Heart left ventricle (tissue), 16 donors: Measurements from ENCODE around the gene MPDU1. TPM values are rescaled to one million over a fixed set of nuclear protein-coding genes. Genes with fewer than 3 reads are reported as not detected.

Source experiments
- ATAC-seq, 4 donors: fragments of 200-7000 bp; cut with Tn5 transposase; one replicate each; pipeline ENCODE4 v1.9.1; 2020 to 2022; ENCODE audit warnings: moderate library complexity in 4 of 4, mild to moderate bottlenecking in 3 of 4, moderate number of reproducible peaks in 1 of 4
- DNase-seq, 5 donors: peaks; one replicate each; pipeline ENCODE4 v3.0.0-alpha.2; 2020
- H3K27ac ChIP-seq, 12 donors: fragments of 200-600 bp; sonication (generic) in 4 of 12; one replicate each; pipeline versions ENCODE4 v1.5.0 to v1.8.0; 2016 to 2022; ENCODE audit warnings: mild to moderate bottlenecking in 2 of 12
- H3K27me3 ChIP-seq, 9 donors: fragments of 200-600 bp; sonication (generic) in 2 of 9; one replicate each; pipeline versions ENCODE4 v1.5.1 to v1.8.0; 2016 to 2022; ENCODE audit warnings: mild to moderate bottlenecking in 3 of 9
- H3K36me3 ChIP-seq, 9 donors: fragments of 200-600 bp; sonication (generic) in 2 of 9; one replicate each; pipeline versions ENCODE4 v1.5.0 to v1.8.0; 2018 to 2022; ENCODE audit warnings: mild to moderate bottlenecking in 2 of 9
- H3K4me1 ChIP-seq, 12 donors: fragments of 200-600 bp; sonication (generic) in 4 of 12; one replicate each; pipeline versions ENCODE4 v1.5.0 to v1.8.0; 2016 to 2022; ENCODE audit warnings: mild to moderate bottlenecking in 3 of 12
- H3K4me3 ChIP-seq, 12 donors: fragments of 200-600 bp; sonication (generic) in 4 of 12; one replicate each; pipeline versions ENCODE4 v1.5.0 to v1.8.0; 2017 to 2022; ENCODE audit warnings: mild to moderate bottlenecking in 9 of 12, moderate library complexity in 4 of 12
- H3K9me3 ChIP-seq, 12 donors: fragments of 200-600 bp; sonication (generic) in 4 of 12; one replicate each; pipeline versions ENCODE4 v1.5.0 to v1.8.0; 2016 to 2022; ENCODE audit warnings: mild to moderate bottlenecking in 1 of 12
- CTCF ChIP-seq, 12 donors: fragments of 200-600 bp; sonication (generic) in 4 of 12; IDR thresholded peaks; one replicate each; pipeline versions ENCODE4 v1.5.0 to v1.8.0; 2018 to 2022; ENCODE audit warnings: antibody characterized with exemption in 12 of 12, mild to moderate bottlenecking in 5 of 12
- POLR2A ChIP-seq, 2 donors: fragments of 450-650 bp; IDR thresholded peaks; one replicate each; pipeline ENCODE4 v1.6.1; 2017; ENCODE audit warnings: antibody characterized with exemption in 2 of 2, mild to moderate bottlenecking in 2 of 2, moderate library complexity in 2 of 2
- WGBS, 4 donors: extraction: QIAGEN DNeasy Blood & Tissue Kit in 2 of 4; methylation state at CpG; one replicate each; pipeline versions ENCODE4 v1.1.5 to v1.1.7; 2013 to 2018; 5-methylcytosine and 5-hydroxymethylcytosine counted together
- intact Hi-C, 10 donors: fragments of 100-400 bp; cut with DNase I; formaldehyde crosslinking; loops; one replicate each; pipeline versions ENCODE4 v1.11.1 to v1.14.2; 2022
- polyA plus RNA-seq, 2 donors: library from polyadenylated mRNA; stranded (reverse); fragments of 200-250 nt; gene quantifications; one replicate each; pipeline ENCODE4 v1.2.3, GENCODE V29; 2013
- total RNA-seq, 9 donors: library from RNA; depleted of rRNA in 2 of 9; stranded (reverse); fragments of >200 nt in 2 of 9; fragmentation: NEBNext Ultra II Directional in 3 of 9; extraction: Animal tissue kit (Norgen Biotek cat#: 25700) in 3 of 9; gene quantifications; one replicate each; pipeline versions ENCODE4 v1.1.0 to v1.2.4, GENCODE V29; 2016 to 2023
- donor health status: ischemic (EF 13 %, LVEDD 7.1; RV severe dilation, severe dysfunction).
- donor health status: healthy with polysubstance abuse.
- donor health status: DM: no; HTN: yes; CAD: no.
- donor health status: DM: no; HTN: no; CAD: no.
- donor health status: ischemic (EF 25% LVEDD 6.9; RV normal size, moderate dysfunction).
- donor health status: ischemic (EF 25% LVEDD 5.7; RV mildly dilated, moderate dysfunction).
- donor health status: healthy.
- donor health status: DM: yes; HTN: yes; CAD: no.
- donor health status: ischemic (EF 35%, LVEDD 5.7; RV mildly dilated, moderate dysfunction).
- donor health status: nonischemic (EF 11% LVEDD 7.7; RV severe dilation, severe dysfunction).
- donor health status: DM: yes; HTN: yes; CAD: no.
- donor health status: PGD.
- donor health status: ischemic (EF 29% LVEDD 5.4; RV normal size, mild dysfunction).
- donor health status: nonischemic (EF 23%, LVEDD 6.1; RV moderate dilation, normal function).

The MPDU1 gene
- total and polyA plus RNA-seq, 11 donors: 18.4 to 106 (median 33.3) TPM

- Histone ChIP-seq H3K27me3 (no peaks in the 10 kb centered on the region), H3K27ac (peak overlapping the region; percentile 66 to 100 (median 84)), H3K9me3 (no peaks in the 10 kb centered on the region), H3K4me3 (peak overlapping the region in 11 of 12 donors; percentile 33 to 100 (median 85)), H3K4me1 (peaks cover 4 to 45% (median 32%) of the 10 kb centered on the region in 12 donors), H3K36me3 (peaks cover 8 to 74% (median 71%) of the 10 kb centered on the region in 9 donors)
- DNase-seq: no peak
- WGBS, 4 donors: 0 to 5% (median 3%) methylated on average over 3 to 11 of the region's 11 CpGs
- ATAC-seq: no peak
- TF ChIP-seq POLR2A (IDR thresholded peaks at IDR 0.05): no peak
- no peak for TF ChIP-seq CTCF (IDR thresholded peaks at IDR 0.05)
- intact Hi-C loops: loop anchor here in 5 of 10 donors (1.0 to 10.0 kb wide), 8 partner anchors 11 to 337 kb away; partner anchors contain the start of genes SENP3 (in 2 of the 5), TP53 (in 2 of the 5), WRAP53 (in 2 of the 5) and CTDNEP1 (in 1 of the 5)
Measured at GRCh38 chr17:7572338-7572587, 11.4 kb upstream of the MPDU1 start.

- Histone ChIP-seq H3K4me3 (peak overlapping the region; percentile 77 to 100 (median 100)), H3K36me3 (peaks cover 8 to 74% (median 71%) of the 10 kb centered on the region in 9 donors), H3K27me3 (no peaks in the 10 kb centered on the region), H3K27ac (peak overlapping the region; percentile 80 to 100 (median 98)), H3K9me3 (no peaks in the 10 kb centered on the region), H3K4me1 (peaks cover 4 to 50% (median 32%) of the 10 kb centered on the region in 12 donors)
- intact Hi-C loops: loop anchor here in 5 of 10 donors (1.0 to 10.0 kb wide), 8 partner anchors 11 to 338 kb away; partner anchors contain the start of genes SENP3 (in 2 of the 5), TP53 (in 2 of the 5), WRAP53 (in 2 of the 5) and CTDNEP1 (in 1 of the 5)
- 0 to 1% (median 1%) methylated on average over 55 to 73 of the region's 73 CpGs for WGBS, 4 donors
- peak; percentile 99 to 100 (median 99) for DNase-seq
- peak; percentile 92 to 96 (median 96) for ATAC-seq
- peak; percentile 95 to 99 for TF ChIP-seq POLR2A (IDR thresholded peaks at IDR 0.05)
- no peak for TF ChIP-seq CTCF (IDR thresholded peaks at IDR 0.05)
Measured at GRCh38 chr17:7572588-7573323, 10.9 kb upstream of the MPDU1 start.

GRCh38 chr17:7573324-7574080 lies 10.2 kb upstream of the MPDU1 start:
- Histone ChIP-seq H3K36me3 (peaks cover 8 to 78% (median 75%) of the 10 kb centered on the region in 9 donors), H3K4me1 (peaks cover 4 to 58% (median 32%) of the 10 kb centered on the region in 12 donors), H3K4me3 (peak overlapping the region; percentile 77 to 100 (median 100)), H3K27me3 (no peaks in the 10 kb centered on the region), H3K9me3 (no peaks in the 10 kb centered on the region), H3K27ac (peak overlapping the region; percentile 80 to 100 (median 98))
- intact Hi-C loops: loop anchor here in 5 of 10 donors (5.0 to 10.0 kb wide), 6 partner anchors 114 to 339 kb away; partner anchors contain the start of genes TP53 (in 2 of the 5), WRAP53 (in 2 of the 5), CTDNEP1 (in 1 of the 5) and DVL2 (in 1 of the 5)
- 0 to 1% (median 0%) methylated on average over 35 to 71 of the region's 71 CpGs for WGBS, 4 donors
- ATAC-seq (peak; percentile 53 to 79 (median 75)), DNase-seq (peak; percentile 92 to 95 (median 94))
- no peak for TF ChIP-seq CTCF (IDR thresholded peaks at IDR 0.05)
- peak in 1 of 2 donors; percentile 35 for TF ChIP-seq POLR2A (IDR thresholded peaks at IDR 0.05)
